ENCODE data around the gene TMEM59L.

DNA sequence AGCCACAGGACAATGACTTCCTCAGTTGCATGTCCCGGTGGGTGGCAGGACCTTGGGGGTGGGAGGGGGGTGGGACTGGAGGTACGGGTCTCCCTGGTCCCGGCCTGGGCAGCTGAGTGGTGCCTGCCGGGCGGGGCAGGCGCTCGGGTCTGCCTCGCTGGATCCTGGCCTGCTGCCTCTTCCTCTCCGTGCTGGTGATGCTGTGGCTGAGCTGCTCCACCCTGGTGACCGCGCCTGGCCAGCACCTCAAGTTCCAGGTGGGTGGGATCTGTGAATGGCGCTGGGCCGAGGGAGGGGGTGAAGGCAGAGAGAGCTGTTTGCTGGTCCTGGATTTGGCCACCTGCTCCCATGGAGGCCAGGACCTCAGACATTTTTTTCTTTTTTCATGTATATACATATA, 5.6 kb downstream of the TMEM59L start:
- TF ChIP-seq, protein P1, sequence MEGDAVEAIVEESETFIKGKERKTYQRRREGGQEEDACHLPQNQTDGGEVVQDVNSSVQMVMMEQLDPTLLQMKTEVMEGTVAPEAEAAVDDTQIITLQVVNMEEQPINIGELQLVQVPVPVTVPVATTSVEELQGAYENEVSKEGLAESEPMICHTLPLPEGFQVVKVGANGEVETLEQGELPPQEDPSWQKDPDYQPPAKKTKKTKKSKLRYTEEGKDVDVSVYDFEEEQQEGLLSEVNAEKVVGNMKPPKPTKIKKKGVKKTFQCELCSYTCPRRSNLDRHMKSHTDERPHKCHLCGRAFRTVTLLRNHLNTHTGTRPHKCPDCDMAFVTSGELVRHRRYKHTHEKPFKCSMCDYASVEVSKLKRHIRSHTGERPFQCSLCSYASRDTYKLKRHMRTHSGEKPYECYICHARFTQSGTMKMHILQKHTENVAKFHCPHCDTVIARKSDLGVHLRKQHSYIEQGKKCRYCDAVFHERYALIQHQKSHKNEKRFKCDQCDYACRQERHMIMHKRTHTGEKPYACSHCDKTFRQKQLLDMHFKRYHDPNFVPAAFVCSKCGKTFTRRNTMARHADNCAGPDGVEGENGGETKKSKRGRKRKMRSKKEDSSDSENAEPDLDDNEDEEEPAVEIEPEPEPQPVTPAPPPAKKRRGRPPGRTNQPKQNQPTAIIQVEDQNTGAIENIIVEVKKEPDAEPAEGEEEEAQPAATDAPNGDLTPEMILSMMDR (IDR thresholded peaks at IDR 0.05) = no peak
- TF ChIP-seq POLR2A (IDR thresholded peaks at IDR 0.05) = no peak

Data from heart left ventricle (tissue), 13 donors.